Neural progenitor cell (in vitro differentiated cells): ENCODE results near the gene P2RX4. TPM values are rescaled to one million over a fixed set of nuclear protein-coding genes. Genes with fewer than 3 reads are reported as not detected.

Experiments
- DNase-seq: peaks from one replicate; pipeline ENCODE4 v3.0.0-alpha.2; 2016; ENCODE audit warnings: low spot score
- H2AFZ ChIP-seq: fragments of 200-600 bp; sonication (generic); replicated peaks from 2 replicates; pipeline ENCODE4 v1.6.1; 2016; ENCODE audit warnings: antibody characterized with exemption
- H3F3A ChIP-seq: fragments of 200-600 bp; sonication (generic); 2 replicates; pipeline ENCODE4 v1.6.1; 2016; ENCODE audit warnings: antibody characterized with exemption, low read depth
- H3K27ac ChIP-seq: fragments of 200-600 bp; sonication (generic); 2 replicates; pipeline ENCODE4 v1.5.1; 2016; ENCODE audit warnings: mild to moderate bottlenecking
- H3K27me3 ChIP-seq: fragments of 200-600 bp; sonication (generic); 2 replicates; pipeline ENCODE4 v1.6.1; 2016; ENCODE audit warnings: mild to moderate bottlenecking, moderate library complexity
- H3K36me3 ChIP-seq: fragments of 200-600 bp; sonication (generic); 2 replicates; pipeline ENCODE4 v1.5.1; 2016
- H3K4me1 ChIP-seq: fragments of 200-600 bp; sonication (generic); 2 replicates; pipeline ENCODE4 v1.6.1; 2016; ENCODE audit warnings: mixed run types
- H3K4me2 ChIP-seq: fragments of 200-600 bp; sonication (generic); 2 replicates; pipeline ENCODE4 v1.6.1; 2016
- H3K4me3 ChIP-seq: fragments of 200-600 bp; sonication (generic); 2 replicates; pipeline ENCODE4 v1.5.1; 2016
- H3K79me2 ChIP-seq: fragments of 200-600 bp; sonication (generic); 2 replicates; pipeline ENCODE4 v1.6.1; 2016; ENCODE audit warnings: low read depth
- H3K9ac ChIP-seq: fragments of 200-600 bp; sonication (generic); 2 replicates; pipeline ENCODE4 v1.6.1; 2016
- H3K9me3 ChIP-seq: fragments of 200-600 bp; sonication (generic); 2 replicates; pipeline ENCODE4 v1.5.1; 2016; ENCODE audit warnings: low read depth
- H4K20me1 ChIP-seq: fragments of 200-600 bp; sonication (generic); 2 replicates; pipeline ENCODE4 v1.6.1; 2016; ENCODE audit warnings: low read depth
- H3K27ac Mint-ChIP-seq: 3 replicates; pipeline ENCODE4 v1.8.0; 2021; ENCODE audit warnings: mixed read lengths
- H3K27me3 Mint-ChIP-seq: 2 replicates; pipeline ENCODE4 v1.8.0; 2022; ENCODE audit warnings: low read depth, mild to moderate bottlenecking, inconsistent platforms, moderate library complexity, mixed read lengths; ENCODE audit not compliant: insufficient read depth
- H3K36me3 Mint-ChIP-seq: 3 replicates; pipeline ENCODE4 v1.8.0; 2021; ENCODE audit warnings: mixed read lengths
- H3K4me1 Mint-ChIP-seq: 3 replicates; pipeline ENCODE4 v1.8.0; 2021; ENCODE audit warnings: mixed read lengths
- H3K4me3 Mint-ChIP-seq: 3 replicates; pipeline ENCODE4 v1.8.0; 2021; ENCODE audit warnings: mild to moderate bottlenecking, moderate library complexity, mixed read lengths
- H3K9me3 Mint-ChIP-seq: 3 replicates; pipeline ENCODE4 v1.8.0; 2020; ENCODE audit warnings: mixed read lengths
- EZH2 ChIP-seq: fragments of 200-600 bp; sonication (generic); IDR thresholded peaks from 2 replicates; pipeline ENCODE4 v1.6.1; 2017; ENCODE audit warnings: antibody characterized with exemption, mild to moderate bottlenecking, moderate library complexity
- EZH2phosphoT487 ChIP-seq: fragments of 200-600 bp; sonication (generic); IDR thresholded peaks from 2 replicates; pipeline ENCODE4 v1.6.1; 2017; ENCODE audit warnings: antibody characterized with exemption
- total RNA-seq: library from RNA; depleted of rRNA; stranded (reverse); fragments of >200 nt; gene quantifications from 2 replicates; pipeline ENCODE4 v1.2.3, GENCODE V29; 2015; ENCODE audit warnings: low replicate concordance
- TF ChIP-seq, protein P1 (sequence below): fragments of 200-600 bp; sonication (generic); IDR thresholded peaks from 2 replicates; pipeline ENCODE4 v1.5.1; 2017; ENCODE audit warnings: antibody characterized with exemption, mild to moderate bottlenecking

Gene P2RX4
- total RNA-seq, 1 donor from 2014 or later, result 10.3 TPM

DNA sequence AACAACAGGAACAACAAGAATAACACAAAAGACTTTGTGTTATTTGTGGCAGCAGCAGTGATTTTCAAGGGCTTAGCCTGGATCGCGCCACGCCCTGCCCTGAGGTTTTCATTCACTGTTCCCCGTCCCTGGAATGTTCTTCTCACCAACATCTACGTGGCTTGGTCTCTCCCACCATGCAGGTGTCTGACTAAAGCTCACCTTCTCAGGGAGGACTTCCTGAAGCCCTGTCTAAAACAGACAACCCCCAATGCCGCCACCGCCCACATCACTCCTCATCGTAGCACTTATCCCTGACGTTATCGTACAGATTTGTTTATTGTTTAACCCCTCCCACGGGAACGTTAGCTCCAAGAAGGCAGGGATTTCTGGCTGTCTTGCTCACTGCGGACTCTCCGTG, 40.4 kb downstream of the P2RX4 start:
- H3K4me2 ChIP-seq, result no peak overlapping the region
- H3K36me3 ChIP-seq, result no peaks in the 10 kb centered on the region
- TF ChIP-seq EZH2phosphoT487 (no peak), EZH2 (no peak)
- TF ChIP-seq, protein P1, sequence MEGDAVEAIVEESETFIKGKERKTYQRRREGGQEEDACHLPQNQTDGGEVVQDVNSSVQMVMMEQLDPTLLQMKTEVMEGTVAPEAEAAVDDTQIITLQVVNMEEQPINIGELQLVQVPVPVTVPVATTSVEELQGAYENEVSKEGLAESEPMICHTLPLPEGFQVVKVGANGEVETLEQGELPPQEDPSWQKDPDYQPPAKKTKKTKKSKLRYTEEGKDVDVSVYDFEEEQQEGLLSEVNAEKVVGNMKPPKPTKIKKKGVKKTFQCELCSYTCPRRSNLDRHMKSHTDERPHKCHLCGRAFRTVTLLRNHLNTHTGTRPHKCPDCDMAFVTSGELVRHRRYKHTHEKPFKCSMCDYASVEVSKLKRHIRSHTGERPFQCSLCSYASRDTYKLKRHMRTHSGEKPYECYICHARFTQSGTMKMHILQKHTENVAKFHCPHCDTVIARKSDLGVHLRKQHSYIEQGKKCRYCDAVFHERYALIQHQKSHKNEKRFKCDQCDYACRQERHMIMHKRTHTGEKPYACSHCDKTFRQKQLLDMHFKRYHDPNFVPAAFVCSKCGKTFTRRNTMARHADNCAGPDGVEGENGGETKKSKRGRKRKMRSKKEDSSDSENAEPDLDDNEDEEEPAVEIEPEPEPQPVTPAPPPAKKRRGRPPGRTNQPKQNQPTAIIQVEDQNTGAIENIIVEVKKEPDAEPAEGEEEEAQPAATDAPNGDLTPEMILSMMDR, result no peak
- H3K4me1 ChIP-seq, result no peaks in the 10 kb centered on the region
- H3K4me3 Mint-ChIP-seq, result no peak overlapping the region
- no peaks in the 10 kb centered on the region for H4K20me1 ChIP-seq
- no peak overlapping the region for H3K27ac ChIP-seq
- H3K9ac ChIP-seq, result no peak overlapping the region
- no peak overlapping the region for H3K27ac Mint-ChIP-seq
- peaks cover 7% of the 10 kb centered on the region for H3K27me3 Mint-ChIP-seq
- H3F3A ChIP-seq, result peaks cover 6% of the 10 kb centered on the region
- no peaks in the 10 kb centered on the region for H3K4me1 Mint-ChIP-seq
- H3K9me3 Mint-ChIP-seq, result no peaks in the 10 kb centered on the region
- no peaks in the 10 kb centered on the region for H3K9me3 ChIP-seq
- peaks cover 39% of the 10 kb centered on the region for H3K36me3 Mint-ChIP-seq
- H2AFZ ChIP-seq, result no peak overlapping the region
- H3K27me3 ChIP-seq, result no peaks in the 10 kb centered on the region
- H3K79me2 ChIP-seq, result no peaks in the 10 kb centered on the region
- H3K4me3 ChIP-seq, result no peak overlapping the region
- DNase-seq, result no peak

DNA sequence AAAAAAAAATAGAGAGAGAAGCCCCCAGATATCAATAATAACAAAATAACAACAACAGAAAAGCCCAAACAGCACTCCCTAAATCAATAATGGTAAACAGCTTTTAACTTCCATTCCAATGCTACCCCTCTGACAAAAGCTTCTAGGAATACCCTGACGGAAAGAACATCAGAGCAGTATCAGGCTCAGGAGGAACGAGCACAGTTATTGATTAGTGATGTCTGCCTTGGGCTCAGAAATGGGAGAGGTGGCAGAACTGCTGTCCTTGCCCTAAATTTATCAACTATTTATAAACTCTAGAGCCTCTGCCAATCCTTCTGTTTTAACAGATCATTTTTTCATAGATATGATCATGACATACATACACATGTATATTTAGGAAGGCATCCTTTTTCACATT, 41.9 kb downstream of the P2RX4 start:
- TF ChIP-seq EZH2 (no peak), EZH2phosphoT487 (no peak)
- TF ChIP-seq, protein P1, result no peak
- no peak overlapping the region for H3K27ac ChIP-seq
- no peaks in the 10 kb centered on the region for H3K27me3 ChIP-seq
- H3K4me1 ChIP-seq, result no peaks in the 10 kb centered on the region
- no peak overlapping the region for H3K4me3 Mint-ChIP-seq
- no peak overlapping the region for H3K4me3 ChIP-seq
- no peak overlapping the region for H3K9ac ChIP-seq
- DNase-seq, result no peak
- no peaks in the 10 kb centered on the region for H3K9me3 Mint-ChIP-seq
- no peaks in the 10 kb centered on the region for H3K79me2 ChIP-seq
- H3K36me3 ChIP-seq, result no peaks in the 10 kb centered on the region
- no peaks in the 10 kb centered on the region for H4K20me1 ChIP-seq
- H3K27me3 Mint-ChIP-seq, result peaks cover 5% of the 10 kb centered on the region
- H3K27ac Mint-ChIP-seq, result peak overlapping the region; percentile 21
- no peaks in the 10 kb centered on the region for H3K9me3 ChIP-seq
- peaks cover 41% of the 10 kb centered on the region for H3K36me3 Mint-ChIP-seq
- no peak overlapping the region for H3K4me2 ChIP-seq
- H3F3A ChIP-seq, result peaks cover 8% of the 10 kb centered on the region
- no peaks in the 10 kb centered on the region for H3K4me1 Mint-ChIP-seq
- no peak overlapping the region for H2AFZ ChIP-seq

DNA sequence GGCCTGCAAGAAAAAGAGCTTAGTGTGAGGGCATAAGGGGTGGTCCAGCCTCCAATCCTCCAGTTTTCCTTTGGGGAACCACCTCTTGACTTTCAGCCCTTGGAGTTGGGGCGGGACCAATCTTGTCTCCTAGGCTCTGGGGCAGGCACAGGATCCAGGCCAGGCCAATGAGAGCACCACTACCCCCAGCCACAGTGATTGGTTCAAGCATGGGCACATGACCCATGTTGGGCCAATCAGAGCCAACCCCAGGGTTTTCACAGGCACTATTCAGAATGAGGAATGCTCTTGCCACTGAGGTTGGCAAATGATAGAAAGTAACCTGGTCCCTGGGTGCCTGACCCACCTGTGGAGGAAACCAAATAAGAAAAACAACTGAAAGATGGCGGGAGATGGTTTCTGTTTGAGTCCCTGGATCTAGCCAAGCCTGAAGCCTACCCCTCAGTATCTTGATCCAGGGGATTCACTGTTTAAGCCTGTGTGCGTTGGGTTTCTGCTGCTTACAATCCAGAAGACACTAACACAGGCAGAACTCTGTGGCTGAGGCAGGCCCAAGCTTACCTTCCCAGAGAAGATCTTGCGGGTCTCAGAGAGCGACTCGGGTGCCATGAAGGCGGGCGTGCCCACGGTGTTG, 42.9 kb downstream of the P2RX4 start:
- Histone ChIP-seq H3K4me2 (no peak overlapping the region), H3K4me3 (no peak overlapping the region), H2AFZ (no peak overlapping the region), H3K27ac (no peak overlapping the region), H4K20me1 (no peaks in the 10 kb centered on the region), H3K9me3 (no peaks in the 10 kb centered on the region), H3K4me1 (no peaks in the 10 kb centered on the region), H3K27me3 (no peaks in the 10 kb centered on the region), H3K36me3 (no peaks in the 10 kb centered on the region), H3K79me2 (no peaks in the 10 kb centered on the region), H3F3A (peaks cover 8% of the 10 kb centered on the region), H3K9ac (no peak overlapping the region)
- H3K27ac Mint-ChIP-seq, result no peak overlapping the region
- TF ChIP-seq EZH2 (no peak), EZH2phosphoT487 (no peak)
- TF ChIP-seq, protein P1, result no peak
- no peak for DNase-seq
- no peak overlapping the region for H3K4me3 Mint-ChIP-seq
- H3K27me3 Mint-ChIP-seq, result peaks cover 5% of the 10 kb centered on the region
- no peaks in the 10 kb centered on the region for H3K4me1 Mint-ChIP-seq
- H3K9me3 Mint-ChIP-seq, result no peaks in the 10 kb centered on the region
- H3K36me3 Mint-ChIP-seq, result peaks cover 36% of the 10 kb centered on the region
